GM18519 (cell line): ENCODE data around the gene TET3.

Experiments
- ATAC-seq: cut with Tn5 transposase; IDR thresholded peaks from one replicate; pipeline ENCODE4 v1.9.1; 2021; ENCODE audit warnings: mild to moderate bottlenecking, moderate library complexity; ENCODE audit not compliant: unreplicated experiment, low FRiP score

The TET3 gene

GRCh38 chr2:74027496-74027895 is 42.8 kb downstream of the TET3 start:
- no peak for ATAC-seq

- no peak for ATAC-seq
These were observed 43.6 kb downstream of the TET3 start for GRCh38 chr2:74028290-74028689.

- no peak for ATAC-seq
These were observed 44.0 kb downstream of the TET3 start for GRCh38 chr2:74028741-74029140.

- no peak for ATAC-seq
These were observed 45.1 kb downstream of the TET3 start for GRCh38 chr2:74029714-74030397.

- no peak for ATAC-seq
These were observed 46.5 kb downstream of the TET3 start for GRCh38 chr2:74031221-74031620.

- ATAC-seq = no peak
These were observed 47.2 kb downstream of the TET3 start for GRCh38 chr2:74031959-74032287.

- no peak for ATAC-seq
These were observed 48.7 kb downstream of the TET3 start for GRCh38 chr2:74033375-74033774.
